PFSK-1 (cell line): ENCODE measurements around the gene ACP3.

Source experiments
- POLR2AphosphoS5 ChIP-seq: IDR thresholded peaks from 2 replicates; pipeline ENCODE4 v1.6.1; 2012; ENCODE audit warnings: low read depth, mild to moderate bottlenecking, control low read depth, low read length, moderate library complexity
- TAF1 ChIP-seq: IDR thresholded peaks from 2 replicates; pipeline ENCODE4 v1.6.1; 2012; ENCODE audit warnings: low read length, control low read depth, borderline replicate concordance; ENCODE audit not compliant: insufficient read depth
- TF ChIP-seq, protein P1 (sequence below), 2 experiments: IDR thresholded peaks; 2 replicates each; pipeline versions ENCODE4 v1.6.1 to v1.8.0; 2011 to 2012; ENCODE audit warnings: low read depth in 2 of 2, low read length in 2 of 2, control low read depth in 1 of 2, inconsistent platforms in 1 of 2, mild to moderate bottlenecking in 1 of 2, moderate library complexity in 1 of 2; ENCODE audit not compliant: insufficient read depth in 1 of 2

DNA sequence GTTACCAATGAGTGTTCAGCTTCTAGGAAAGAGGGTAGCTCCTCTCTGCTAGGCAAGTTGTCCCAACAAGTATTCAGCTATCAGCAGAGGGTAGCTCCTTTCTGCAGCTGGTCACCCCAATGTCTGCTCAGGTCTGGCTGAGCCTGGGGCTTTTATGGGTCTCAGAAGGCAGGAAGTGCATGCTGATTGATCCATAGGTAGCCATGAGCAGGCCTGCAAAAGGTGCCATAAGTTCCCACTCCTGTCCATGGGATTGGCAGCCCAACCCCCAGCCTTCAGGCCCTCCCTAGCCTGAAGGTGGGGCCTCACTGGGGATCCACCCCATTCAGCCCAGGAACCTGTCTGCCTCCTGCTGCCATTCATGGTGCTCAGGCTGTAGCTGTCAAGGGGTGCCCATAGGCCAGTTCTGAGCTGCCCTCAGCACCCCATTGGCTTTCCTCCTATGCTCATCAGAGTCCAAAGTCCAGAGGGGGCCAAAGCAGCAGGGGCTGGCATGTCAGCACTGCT is 65.5 kb downstream of the ACP3 start:
- no peak for TF ChIP-seq TAF1
- no peak for TF ChIP-seq POLR2AphosphoS5
- TF ChIP-seq, protein P1, sequence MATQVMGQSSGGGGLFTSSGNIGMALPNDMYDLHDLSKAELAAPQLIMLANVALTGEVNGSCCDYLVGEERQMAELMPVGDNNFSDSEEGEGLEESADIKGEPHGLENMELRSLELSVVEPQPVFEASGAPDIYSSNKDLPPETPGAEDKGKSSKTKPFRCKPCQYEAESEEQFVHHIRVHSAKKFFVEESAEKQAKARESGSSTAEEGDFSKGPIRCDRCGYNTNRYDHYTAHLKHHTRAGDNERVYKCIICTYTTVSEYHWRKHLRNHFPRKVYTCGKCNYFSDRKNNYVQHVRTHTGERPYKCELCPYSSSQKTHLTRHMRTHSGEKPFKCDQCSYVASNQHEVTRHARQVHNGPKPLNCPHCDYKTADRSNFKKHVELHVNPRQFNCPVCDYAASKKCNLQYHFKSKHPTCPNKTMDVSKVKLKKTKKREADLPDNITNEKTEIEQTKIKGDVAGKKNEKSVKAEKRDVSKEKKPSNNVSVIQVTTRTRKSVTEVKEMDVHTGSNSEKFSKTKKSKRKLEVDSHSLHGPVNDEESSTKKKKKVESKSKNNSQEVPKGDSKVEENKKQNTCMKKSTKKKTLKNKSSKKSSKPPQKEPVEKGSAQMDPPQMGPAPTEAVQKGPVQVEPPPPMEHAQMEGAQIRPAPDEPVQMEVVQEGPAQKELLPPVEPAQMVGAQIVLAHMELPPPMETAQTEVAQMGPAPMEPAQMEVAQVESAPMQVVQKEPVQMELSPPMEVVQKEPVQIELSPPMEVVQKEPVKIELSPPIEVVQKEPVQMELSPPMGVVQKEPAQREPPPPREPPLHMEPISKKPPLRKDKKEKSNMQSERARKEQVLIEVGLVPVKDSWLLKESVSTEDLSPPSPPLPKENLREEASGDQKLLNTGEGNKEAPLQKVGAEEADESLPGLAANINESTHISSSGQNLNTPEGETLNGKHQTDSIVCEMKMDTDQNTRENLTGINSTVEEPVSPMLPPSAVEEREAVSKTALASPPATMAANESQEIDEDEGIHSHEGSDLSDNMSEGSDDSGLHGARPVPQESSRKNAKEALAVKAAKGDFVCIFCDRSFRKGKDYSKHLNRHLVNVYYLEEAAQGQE (IDR thresholded peaks at IDR 0.05; ENCODE audit: insufficient read depth in 1 of 2, low read depth in 2 of 2, low read length in 2 of 2): no peak
